ENCODE measurements around the gene TYW3. TPM values are rescaled to one million over a fixed set of nuclear protein-coding genes. Genes with fewer than 3 reads are reported as not detected.

Gene TYW3
- total and polyA plus RNA-seq, 4 donors = 8.3 to 20.9 (median 15.0) TPM

- Histone ChIP-seq H3K4me1 (ENCODE audit: control insufficient read depth in 5 of 5, insufficient read depth in 5 of 5, low read length in 5 of 5) (no peaks in the 10 kb centered on the region), H3K27me3 (ENCODE audit: control insufficient read depth in 3 of 3, insufficient read depth in 3 of 3, low read length in 2 of 3) (no peaks in the 10 kb centered on the region), H3K9ac (ENCODE audit: insufficient read depth in 1 of 2, low read length in 2 of 2) (no peak overlapping the region), H3K36me3 (ENCODE audit: control insufficient read depth in 4 of 4, insufficient read depth in 4 of 4, low read length in 4 of 4) (no peaks in the 10 kb centered on the region), H3K9me3 (ENCODE audit: control insufficient read depth in 4 of 4, insufficient read depth in 3 of 4, low read length in 3 of 4) (no peaks in the 10 kb centered on the region), H3K27ac (ENCODE audit: low read depth in 1 of 2, low read length in 1 of 2) (no peak overlapping the region), H3K4me3 (no peak overlapping the region)
- ATAC-seq (ENCODE audit: insufficient read depth, low FRiP score) (no peak), DNase-seq (no peak)
- WGBS, 2 donors = 54 to 71% methylated on average over 2 of the region's 2 CpGs
- TF ChIP-seq, protein P1, sequence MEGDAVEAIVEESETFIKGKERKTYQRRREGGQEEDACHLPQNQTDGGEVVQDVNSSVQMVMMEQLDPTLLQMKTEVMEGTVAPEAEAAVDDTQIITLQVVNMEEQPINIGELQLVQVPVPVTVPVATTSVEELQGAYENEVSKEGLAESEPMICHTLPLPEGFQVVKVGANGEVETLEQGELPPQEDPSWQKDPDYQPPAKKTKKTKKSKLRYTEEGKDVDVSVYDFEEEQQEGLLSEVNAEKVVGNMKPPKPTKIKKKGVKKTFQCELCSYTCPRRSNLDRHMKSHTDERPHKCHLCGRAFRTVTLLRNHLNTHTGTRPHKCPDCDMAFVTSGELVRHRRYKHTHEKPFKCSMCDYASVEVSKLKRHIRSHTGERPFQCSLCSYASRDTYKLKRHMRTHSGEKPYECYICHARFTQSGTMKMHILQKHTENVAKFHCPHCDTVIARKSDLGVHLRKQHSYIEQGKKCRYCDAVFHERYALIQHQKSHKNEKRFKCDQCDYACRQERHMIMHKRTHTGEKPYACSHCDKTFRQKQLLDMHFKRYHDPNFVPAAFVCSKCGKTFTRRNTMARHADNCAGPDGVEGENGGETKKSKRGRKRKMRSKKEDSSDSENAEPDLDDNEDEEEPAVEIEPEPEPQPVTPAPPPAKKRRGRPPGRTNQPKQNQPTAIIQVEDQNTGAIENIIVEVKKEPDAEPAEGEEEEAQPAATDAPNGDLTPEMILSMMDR (IDR thresholded peaks at IDR 0.05; ENCODE audit: control extremely low read depth, extremely low read depth) = no peak
Measured at GRCh38 chr1:74791491-74791890, 58.5 kb downstream of the TYW3 start.

DNA sequence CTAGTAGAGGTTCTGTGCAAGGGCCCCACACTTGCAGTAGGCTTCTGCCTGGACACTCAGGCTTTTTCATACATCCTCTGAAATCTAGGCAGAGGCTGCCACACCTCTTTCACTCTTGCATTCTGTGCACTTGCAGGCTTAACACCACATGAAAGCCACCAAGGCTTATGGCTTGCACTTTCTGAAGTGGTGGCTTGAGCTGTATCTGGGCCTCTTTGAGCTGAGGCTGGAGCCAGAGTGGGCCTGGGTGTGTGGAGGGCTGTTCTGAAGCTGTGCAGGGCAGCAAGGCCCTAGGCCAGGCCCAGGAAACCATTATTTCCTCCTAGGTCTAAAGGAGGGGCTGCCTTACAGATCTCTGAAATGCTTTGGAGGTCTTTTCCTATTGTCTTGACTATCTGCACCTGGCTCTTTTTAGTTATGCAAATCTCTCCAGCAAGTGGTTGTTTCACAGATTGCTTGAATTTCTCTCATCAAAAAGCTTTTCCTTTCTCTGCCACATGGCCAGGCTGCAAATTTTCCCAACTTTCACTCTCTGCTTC, 66.2 kb downstream of the TYW3 start:
- no peak for ATAC-seq (ENCODE audit: insufficient read depth, low FRiP score)

GRCh38 chr1:74811436-74812179, 78.7 kb downstream of the TYW3 start:
- DNase-seq (no peak), ATAC-seq (ENCODE audit: insufficient read depth, low FRiP score) (no peak)
- Histone ChIP-seq H3K4me1 (ENCODE audit: control insufficient read depth in 5 of 5, insufficient read depth in 5 of 5, low read length in 5 of 5) (no peaks in the 10 kb centered on the region), H3K36me3 (ENCODE audit: control insufficient read depth in 4 of 4, insufficient read depth in 4 of 4, low read length in 4 of 4) (no peaks in the 10 kb centered on the region), H3K4me3 (no peak overlapping the region), H3K27ac (ENCODE audit: low read depth in 1 of 2, low read length in 1 of 2) (no peak overlapping the region), H3K27me3 (ENCODE audit: control insufficient read depth in 3 of 3, insufficient read depth in 3 of 3, low read length in 2 of 3) (no peaks in the 10 kb centered on the region), H3K9me3 (ENCODE audit: control insufficient read depth in 4 of 4, insufficient read depth in 3 of 4, low read length in 3 of 4) (peaks cover 0 to 2% (median 0%) of the 10 kb centered on the region in 4 donors), H3K9ac (ENCODE audit: insufficient read depth in 1 of 2, low read length in 2 of 2) (no peak overlapping the region)
- TF ChIP-seq, protein P1 (IDR thresholded peaks at IDR 0.05; ENCODE audit: control extremely low read depth, extremely low read depth) = no peak
- WGBS, 2 donors = 78 to 85% methylated on average over 9 of the region's 9 CpGs

More for the DNA sequence above, 66.2 kb downstream of the TYW3 start:
- Histone ChIP-seq H3K27ac (ENCODE audit: low read depth in 1 of 2, low read length in 1 of 2) (no peak overlapping the region), H3K27me3 (ENCODE audit: control insufficient read depth in 3 of 3, insufficient read depth in 3 of 3, low read length in 2 of 3) (no peaks in the 10 kb centered on the region), H3K9ac (ENCODE audit: insufficient read depth in 1 of 2, low read length in 2 of 2) (no peak overlapping the region), H3K36me3 (ENCODE audit: control insufficient read depth in 4 of 4, insufficient read depth in 4 of 4, low read length in 4 of 4) (no peaks in the 10 kb centered on the region), H3K4me3 (no peak overlapping the region), H3K4me1 (ENCODE audit: control insufficient read depth in 5 of 5, insufficient read depth in 5 of 5, low read length in 5 of 5) (no peaks in the 10 kb centered on the region), H3K9me3 (ENCODE audit: control insufficient read depth in 4 of 4, insufficient read depth in 3 of 4, low read length in 3 of 4) (peaks cover 0 to 6% (median 0%) of the 10 kb centered on the region in 4 donors)
- TF ChIP-seq, protein P1 (IDR thresholded peaks at IDR 0.05; ENCODE audit: control extremely low read depth, extremely low read depth) = no peak
- no peak for DNase-seq
